Activated T-helper 17 cell treated with anti-CD3 and anti-CD28 coated beads, Interleukin-2, amount 50 U/mL, for 72 hours (primary cell): Measurements from ENCODE around the gene TMEM92. TPM values are rescaled to one million over a fixed set of nuclear protein-coding genes. Genes with fewer than 3 reads are reported as not detected.

Experiments used
- ATAC-seq: fragments of 150-1000 bp; cut with Tn5 transposase; replicated peaks from 2 replicates; pipeline ENCODE4 v1.10.0; 2021; ENCODE audit warnings: mild to moderate bottlenecking, moderate library complexity
- H3K27ac Mint-ChIP-seq: one replicate; pipeline ENCODE4 v1.8.0; 2022; ENCODE audit warnings: mixed read lengths
- H3K27me3 Mint-ChIP-seq: one replicate; pipeline ENCODE4 v1.8.0; 2022; ENCODE audit warnings: mixed read lengths
- H3K36me3 Mint-ChIP-seq: one replicate; pipeline ENCODE4 v1.8.0; 2022; ENCODE audit warnings: low read depth, mild to moderate bottlenecking, mixed read lengths
- H3K4me1 Mint-ChIP-seq: one replicate; pipeline ENCODE4 v1.8.0; 2022; ENCODE audit warnings: mixed read lengths
- H3K4me3 Mint-ChIP-seq: one replicate; pipeline ENCODE4 v1.8.0; 2022; ENCODE audit warnings: mild to moderate bottlenecking, mixed read lengths
- H3K9me3 Mint-ChIP-seq: one replicate; pipeline ENCODE4 v1.8.0; 2022; ENCODE audit warnings: mixed read lengths
- total RNA-seq, 2 donors: library from RNA; stranded (reverse); gene quantifications; one replicate each; pipeline ENCODE4 v1.2.3, GENCODE V29; 2022

Gene TMEM92
- total RNA-seq, 2 donors from 2014 or later, result 0.16 TPM; not detected in 1

GRCh38 chr17:50257676-50258224, 16.5 kb upstream of the TMEM92 start:
- no peak overlapping the region for H3K4me3 Mint-ChIP-seq
- ATAC-seq, result no peak

GRCh38 chr17:50258647-50259476, 15.4 kb upstream of the TMEM92 start:
- ATAC-seq, result no peak
- no peaks in the 10 kb centered on the region for H3K9me3 Mint-ChIP-seq
- no peak overlapping the region for H3K4me3 Mint-ChIP-seq
- no peaks in the 10 kb centered on the region for H3K4me1 Mint-ChIP-seq
- no peaks in the 10 kb centered on the region for H3K36me3 Mint-ChIP-seq
- peaks cover 16% of the 10 kb centered on the region for H3K27me3 Mint-ChIP-seq
- H3K27ac Mint-ChIP-seq, result no peak overlapping the region

More at GRCh38 chr17:50257676-50258224, 16.5 kb upstream of the TMEM92 start:
- Mint-ChIP-seq H3K27me3 (peaks cover 15% of the 10 kb centered on the region), H3K4me1 (no peaks in the 10 kb centered on the region), H3K27ac (no peak overlapping the region), H3K36me3 (no peaks in the 10 kb centered on the region), H3K9me3 (no peaks in the 10 kb centered on the region)

DNA sequence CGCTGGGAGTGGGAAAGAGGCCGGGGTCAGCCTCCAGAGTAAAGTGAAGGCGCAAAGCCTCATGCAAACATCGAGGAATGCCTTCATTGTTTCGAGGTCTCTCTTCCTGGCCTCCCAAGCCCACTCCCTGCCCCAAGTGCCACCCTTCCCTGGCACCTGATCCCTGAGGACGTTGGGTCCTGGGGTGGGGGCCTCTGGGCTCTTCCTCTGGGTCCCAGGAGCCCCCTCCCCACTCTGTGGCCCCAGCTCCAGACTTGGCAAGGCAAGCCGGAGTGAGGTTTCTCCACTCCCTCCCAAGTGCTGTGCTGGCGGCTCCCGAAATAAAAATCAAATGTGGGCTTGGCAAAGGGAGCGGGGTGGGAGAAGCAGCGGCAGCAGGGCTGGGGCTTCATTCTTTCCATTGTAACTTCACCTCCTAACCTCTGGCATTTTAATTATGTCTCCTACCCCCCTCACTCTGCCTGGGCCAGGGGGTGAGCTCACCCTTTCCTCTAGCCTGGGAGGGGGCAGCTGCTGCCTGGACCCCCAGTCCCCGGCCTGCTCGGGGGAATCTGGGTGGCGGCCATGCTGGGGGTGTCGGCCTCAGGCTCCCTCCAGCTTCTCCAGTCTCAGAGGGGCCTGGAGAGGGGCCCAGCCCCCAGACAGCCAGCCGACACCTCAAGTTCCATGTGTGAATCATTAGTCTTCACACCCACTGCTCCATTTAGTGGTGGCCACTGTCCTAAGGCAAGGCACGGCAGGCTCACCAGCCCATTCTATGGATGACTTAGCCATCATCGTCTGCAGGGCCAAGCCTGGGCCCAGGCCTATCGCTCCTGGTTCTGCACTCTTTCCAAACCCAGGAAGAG, 14.6 kb upstream of the TMEM92 start:
- H3K36me3 Mint-ChIP-seq, result no peaks in the 10 kb centered on the region
- H3K4me3 Mint-ChIP-seq, result no peak overlapping the region
- no peak overlapping the region for H3K27ac Mint-ChIP-seq
- no peak for ATAC-seq
- no peaks in the 10 kb centered on the region for H3K9me3 Mint-ChIP-seq
- H3K27me3 Mint-ChIP-seq, result peaks cover 16% of the 10 kb centered on the region
- no peaks in the 10 kb centered on the region for H3K4me1 Mint-ChIP-seq

- H3K36me3 Mint-ChIP-seq, result no peaks in the 10 kb centered on the region
Observed at GRCh38 chr17:50260501-50260911, 13.8 kb upstream of the TMEM92 start.

GRCh38 chr17:50261051-50261915, 13.0 kb upstream of the TMEM92 start:
- no peak for ATAC-seq
- Mint-ChIP-seq H3K4me3 (no peak overlapping the region), H3K27ac (no peak overlapping the region), H3K36me3 (no peaks in the 10 kb centered on the region), H3K27me3 (peaks cover 16% of the 10 kb centered on the region), H3K4me1 (no peaks in the 10 kb centered on the region), H3K9me3 (no peaks in the 10 kb centered on the region)

More at GRCh38 chr17:50260501-50260911, 13.8 kb upstream of the TMEM92 start:
- no peaks in the 10 kb centered on the region for H3K4me1 Mint-ChIP-seq
- H3K9me3 Mint-ChIP-seq, result no peaks in the 10 kb centered on the region
- ATAC-seq, result no peak
- no peak overlapping the region for H3K27ac Mint-ChIP-seq
- no peak overlapping the region for H3K4me3 Mint-ChIP-seq
- peaks cover 16% of the 10 kb centered on the region for H3K27me3 Mint-ChIP-seq

DNA sequence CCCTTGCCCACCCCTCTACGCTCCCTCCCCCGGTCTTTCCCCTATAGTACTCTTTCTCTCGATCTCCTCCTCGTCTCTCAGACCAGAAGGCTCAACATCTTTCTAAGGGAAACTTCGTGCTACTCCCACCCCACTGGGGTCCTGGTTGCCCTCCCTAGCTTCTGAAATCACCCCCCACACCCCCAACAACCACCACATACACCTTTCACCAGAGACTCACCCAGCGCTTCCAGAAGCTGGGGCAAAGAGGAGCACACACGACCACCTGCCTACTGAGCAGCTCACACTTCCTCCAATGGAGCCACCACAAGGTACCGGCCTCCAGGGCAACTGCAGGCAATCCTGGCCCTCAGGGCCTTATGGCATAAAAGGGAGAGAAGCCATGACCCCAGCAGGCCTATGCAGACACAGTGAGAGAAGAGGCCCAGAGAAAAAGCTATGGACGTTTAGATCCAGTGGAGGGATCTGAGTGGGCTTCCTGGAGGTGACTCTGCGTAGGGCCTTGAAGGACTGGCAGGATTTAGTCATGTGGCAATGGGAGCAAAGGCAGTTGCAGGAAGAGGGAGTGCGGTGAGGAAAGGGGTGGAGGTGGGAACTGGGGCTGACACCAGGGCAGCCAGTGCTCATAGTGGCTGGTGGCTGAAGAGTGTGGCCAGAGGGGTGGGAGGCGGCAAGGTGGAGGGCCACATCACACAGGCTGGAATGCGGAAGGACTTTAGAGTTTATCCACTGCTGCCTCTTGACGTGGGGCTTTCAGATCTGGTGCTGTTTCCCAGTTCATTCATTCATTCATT, 12.1 kb upstream of the TMEM92 start:
- no peaks in the 10 kb centered on the region for H3K9me3 Mint-ChIP-seq
- no peaks in the 10 kb centered on the region for H3K36me3 Mint-ChIP-seq
- H3K27me3 Mint-ChIP-seq, result peaks cover 9% of the 10 kb centered on the region
- no peak for ATAC-seq
- H3K4me3 Mint-ChIP-seq, result no peak overlapping the region
- H3K27ac Mint-ChIP-seq, result no peak overlapping the region
- H3K4me1 Mint-ChIP-seq, result no peaks in the 10 kb centered on the region

- Mint-ChIP-seq H3K4me3 (no peak overlapping the region), H3K27me3 (peaks cover 9% of the 10 kb centered on the region), H3K9me3 (no peaks in the 10 kb centered on the region)
Observed at GRCh38 chr17:50263331-50264262, 10.7 kb upstream of the TMEM92 start.

GRCh38 chr17:50264263-50265113, 9.8 kb upstream of the TMEM92 start:
- no peak for ATAC-seq
- no peak overlapping the region for H3K4me3 Mint-ChIP-seq
- peaks cover 9% of the 10 kb centered on the region for H3K27me3 Mint-ChIP-seq
- no peaks in the 10 kb centered on the region for H3K36me3 Mint-ChIP-seq
- no peaks in the 10 kb centered on the region for H3K9me3 Mint-ChIP-seq
- H3K27ac Mint-ChIP-seq, result no peak overlapping the region
- H3K4me1 Mint-ChIP-seq, result no peaks in the 10 kb centered on the region

More at GRCh38 chr17:50263331-50264262, 10.7 kb upstream of the TMEM92 start:
- H3K36me3 Mint-ChIP-seq, result no peaks in the 10 kb centered on the region
- ATAC-seq, result no peak
- H3K27ac Mint-ChIP-seq, result no peak overlapping the region
- H3K4me1 Mint-ChIP-seq, result no peaks in the 10 kb centered on the region

DNA sequence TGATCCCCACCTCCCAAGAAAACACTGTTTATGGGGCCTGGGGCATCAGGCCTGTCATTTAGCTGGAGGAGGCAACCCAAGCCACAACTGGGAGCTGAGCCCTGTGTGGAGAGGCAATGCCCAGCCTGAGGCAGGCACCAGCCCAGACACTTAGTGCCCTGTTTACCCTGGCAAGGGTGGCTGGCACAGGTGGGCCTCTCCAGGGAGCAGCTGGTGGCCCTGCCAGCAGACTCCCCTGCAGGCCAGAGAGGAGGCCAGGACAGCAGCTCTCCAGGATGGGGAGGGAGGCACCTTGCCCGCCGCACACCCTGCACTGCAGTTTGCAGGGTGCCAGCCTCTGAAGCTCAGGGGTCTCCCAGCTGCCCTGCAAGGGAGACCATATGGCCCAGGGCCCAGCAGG, 9.1 kb upstream of the TMEM92 start:
- no peaks in the 10 kb centered on the region for H3K36me3 Mint-ChIP-seq
- no peak overlapping the region for H3K4me3 Mint-ChIP-seq
- no peaks in the 10 kb centered on the region for H3K9me3 Mint-ChIP-seq
- peaks cover 9% of the 10 kb centered on the region for H3K27me3 Mint-ChIP-seq
- no peak for ATAC-seq
- H3K27ac Mint-ChIP-seq, result no peak overlapping the region
- no peaks in the 10 kb centered on the region for H3K4me1 Mint-ChIP-seq

DNA sequence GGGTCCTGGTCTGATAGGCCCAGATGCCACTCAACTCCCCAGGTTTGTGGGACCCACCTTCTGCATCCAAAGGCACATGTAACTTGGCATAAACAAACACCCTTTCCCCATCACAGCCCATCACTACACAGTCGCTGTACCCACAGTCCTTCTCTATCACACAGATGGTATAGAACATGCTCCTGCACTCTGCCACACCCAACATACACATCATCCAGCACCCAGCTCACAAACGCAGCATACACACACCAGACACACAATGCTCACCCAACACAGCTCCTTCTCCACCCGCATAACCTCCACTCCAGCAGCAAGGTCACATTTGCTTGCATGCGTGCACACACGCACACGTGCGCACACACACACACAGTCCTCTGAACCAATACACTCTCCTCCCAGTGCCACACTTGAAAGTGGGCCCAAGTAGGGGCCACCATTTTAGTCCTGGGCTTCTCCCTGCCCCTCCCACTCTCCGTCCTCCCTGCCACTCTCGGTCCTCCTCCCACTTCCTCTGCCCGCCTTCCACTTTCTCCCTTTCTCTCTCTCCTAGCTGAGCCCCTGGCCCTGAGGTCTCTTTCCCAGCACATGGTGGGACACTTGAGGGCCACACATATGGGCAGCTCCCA, 8.5 kb upstream of the TMEM92 start:
- no peaks in the 10 kb centered on the region for H3K36me3 Mint-ChIP-seq
- no peaks in the 10 kb centered on the region for H3K9me3 Mint-ChIP-seq
- no peaks in the 10 kb centered on the region for H3K4me1 Mint-ChIP-seq
- ATAC-seq, result no peak
- H3K4me3 Mint-ChIP-seq, result no peak overlapping the region
- no peak overlapping the region for H3K27ac Mint-ChIP-seq
- H3K27me3 Mint-ChIP-seq, result peaks cover 9% of the 10 kb centered on the region

- Mint-ChIP-seq H3K4me3 (no peak overlapping the region), H3K27me3 (peaks cover 9% of the 10 kb centered on the region), H3K36me3 (no peaks in the 10 kb centered on the region), H3K4me1 (no peaks in the 10 kb centered on the region), H3K9me3 (no peaks in the 10 kb centered on the region), H3K27ac (no peak overlapping the region)
- ATAC-seq, result no peak
Observed at GRCh38 chr17:50266384-50267073, 7.7 kb upstream of the TMEM92 start.
